HepG2 (cell line): ENCODE data around the gene ZNF132. TPM values are rescaled to one million over a fixed set of nuclear protein-coding genes. Genes with fewer than 3 reads are reported as not detected.

Experiments used
- ETV6 ChIP-seq: sonication (generic); formaldehyde crosslinking; conservative IDR thresholded peaks from 2 replicates; pipeline ENCODE4 v1.4.0; 2020; ENCODE audit warnings: missing genetic modification reagents
- FOXC1 ChIP-seq: sonication (generic); formaldehyde crosslinking; IDR thresholded peaks from 2 replicates; pipeline ENCODE4 v1.8.0; 2022; ENCODE audit warnings: mild to moderate bottlenecking, missing genetic modification reagents, borderline replicate concordance
- KLF9 ChIP-seq: IDR thresholded peaks from 2 replicates; pipeline ENCODE4 v1.6.1; 2016; ENCODE audit warnings: low read depth
- SNAPC2 ChIP-seq: sonication (generic); formaldehyde crosslinking; IDR thresholded peaks from 2 replicates; pipeline ENCODE4 v1.8.1; 2022; ENCODE audit warnings: mild to moderate bottlenecking, missing genetic modification reagents
- STAT6 ChIP-seq: sonication (generic); formaldehyde crosslinking; IDR thresholded peaks from 2 replicates; pipeline ENCODE4 v1.4.0; 2020; ENCODE audit warnings: missing genetic modification reagents, mild to moderate bottlenecking, borderline replicate concordance
- TEAD3 ChIP-seq: optimal IDR thresholded peaks from 2 replicates; pipeline ENCODE3; 2016; ENCODE audit warnings: borderline replicate concordance
- ZBTB7B ChIP-seq: sonication (generic); formaldehyde crosslinking; IDR thresholded peaks from 2 replicates; pipeline ENCODE4 v1.4.0; 2020; ENCODE audit warnings: missing genetic modification reagents
- ZNF263 ChIP-seq: sonication (generic); formaldehyde crosslinking; IDR thresholded peaks from 2 replicates; pipeline ENCODE4 v1.4.0; 2020; ENCODE audit warnings: missing genetic modification reagents
- ZNF326 ChIP-seq: sonication (generic); formaldehyde crosslinking; IDR thresholded peaks from 2 replicates; pipeline ENCODE4 v1.4.0; 2020; ENCODE audit warnings: missing genetic modification reagents, borderline replicate concordance
- ZNF33A ChIP-seq: sonication (generic); formaldehyde crosslinking; IDR thresholded peaks from 2 replicates; pipeline ENCODE4 v1.5.1; 2020; ENCODE audit warnings: missing genetic modification reagents, mild to moderate bottlenecking, moderate library complexity, borderline replicate concordance
- ZNF547 ChIP-seq: sonication (generic); formaldehyde crosslinking; IDR thresholded peaks from 2 replicates; pipeline ENCODE4 v1.5.1; 2020; ENCODE audit warnings: mild to moderate bottlenecking, missing genetic modification reagents
- ZNF567 ChIP-seq: sonication (generic); formaldehyde crosslinking; IDR thresholded peaks from 2 replicates; pipeline ENCODE4 v1.8.1; 2023; ENCODE audit warnings: mild to moderate bottlenecking, missing genetic modification reagents, borderline replicate concordance
- ZNF619 ChIP-seq: sonication (generic); formaldehyde crosslinking; IDR thresholded peaks from 2 replicates; pipeline ENCODE4 v1.4.0; 2020; ENCODE audit warnings: mild to moderate bottlenecking, missing genetic modification reagents
- ZNF660 ChIP-seq: sonication (generic); formaldehyde crosslinking; IDR thresholded peaks from 2 replicates; pipeline ENCODE4 v1.5.1; 2020; ENCODE audit warnings: mild to moderate bottlenecking, low read depth, missing genetic modification reagents, borderline replicate concordance
- polyA plus RNA-seq, 8 experiments: library from polyadenylated mRNA; depleted of rRNA in 3 of 8; stranded (reverse) in 7 of 8; unstranded in 1 of 8; fragments of >200 nt; fragmentation: Illumina TruSeq in 4 of 8; extraction: Trizol in 4 of 8; gene quantifications; 2 replicates each; pipeline versions ENCODE4 v1.2.1 to v1.2.3, GENCODE V29; 2011 to 2016; ENCODE audit warnings: low read depth in 4 of 8, missing spikeins in 1 of 8, mixed read lengths in 1 of 8; ENCODE audit not compliant: insufficient read depth in 1 of 8
- total RNA-seq, 5 experiments: library from RNA; depleted of rRNA; stranded (reverse); fragments of >200 nt; fragmentation: Illumina TruSeq; extraction: Trizol; gene quantifications; 2 replicates each; pipeline ENCODE4 v1.2.3, GENCODE V29; 2016; ENCODE audit warnings: low read depth in 1 of 5
- TF ChIP-seq, protein P1 (sequence below): sonication (generic); formaldehyde crosslinking; IDR thresholded peaks from 2 replicates; pipeline ENCODE4 v1.8.0; 2022; ENCODE audit warnings: missing genetic modification reagents, mild to moderate bottlenecking, borderline replicate concordance
- TF ChIP-seq, protein P2 (sequence below): sonication (generic); formaldehyde crosslinking; IDR thresholded peaks from 2 replicates; pipeline ENCODE4 v1.5.1; 2020; ENCODE audit warnings: missing genetic modification reagents, mild to moderate bottlenecking, borderline replicate concordance
- TF ChIP-seq, protein P3 (sequence below): sonication (generic); formaldehyde crosslinking; IDR thresholded peaks from 2 replicates; pipeline ENCODE4 v1.4.0; 2020; ENCODE audit warnings: mild to moderate bottlenecking, missing genetic modification reagents
- TF ChIP-seq, protein P4 (sequence below): conservative IDR thresholded peaks from 2 replicates; pipeline ENCODE4 v1.6.1; 2018; ENCODE audit warnings: missing genetic modification reagents
- TF ChIP-seq, protein P5 (sequence below): sonication (generic); formaldehyde crosslinking; IDR thresholded peaks from 2 replicates; pipeline ENCODE4 v1.5.1; 2020; ENCODE audit warnings: missing genetic modification reagents, mild to moderate bottlenecking, borderline replicate concordance

The ZNF132 gene
- total and polyA plus RNA-seq, 2 of the 13 experiments (the other 11 are each of a cell fraction or from before 2014, with no cell fraction given) = not detected

- no peak for TF ChIP-seq STAT6
- TF ChIP-seq ZNF619 (CRISPR knock-in tag) = no peak
- TF ChIP-seq, protein P1, sequence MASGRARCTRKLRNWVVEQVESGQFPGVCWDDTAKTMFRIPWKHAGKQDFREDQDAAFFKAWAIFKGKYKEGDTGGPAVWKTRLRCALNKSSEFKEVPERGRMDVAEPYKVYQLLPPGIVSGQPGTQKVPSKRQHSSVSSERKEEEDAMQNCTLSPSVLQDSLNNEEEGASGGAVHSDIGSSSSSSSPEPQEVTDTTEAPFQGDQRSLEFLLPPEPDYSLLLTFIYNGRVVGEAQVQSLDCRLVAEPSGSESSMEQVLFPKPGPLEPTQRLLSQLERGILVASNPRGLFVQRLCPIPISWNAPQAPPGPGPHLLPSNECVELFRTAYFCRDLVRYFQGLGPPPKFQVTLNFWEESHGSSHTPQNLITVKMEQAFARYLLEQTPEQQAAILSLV (CRISPR knock-in tag) = no peak
- no peak for TF ChIP-seq ZNF33A
- TF ChIP-seq, protein P2, sequence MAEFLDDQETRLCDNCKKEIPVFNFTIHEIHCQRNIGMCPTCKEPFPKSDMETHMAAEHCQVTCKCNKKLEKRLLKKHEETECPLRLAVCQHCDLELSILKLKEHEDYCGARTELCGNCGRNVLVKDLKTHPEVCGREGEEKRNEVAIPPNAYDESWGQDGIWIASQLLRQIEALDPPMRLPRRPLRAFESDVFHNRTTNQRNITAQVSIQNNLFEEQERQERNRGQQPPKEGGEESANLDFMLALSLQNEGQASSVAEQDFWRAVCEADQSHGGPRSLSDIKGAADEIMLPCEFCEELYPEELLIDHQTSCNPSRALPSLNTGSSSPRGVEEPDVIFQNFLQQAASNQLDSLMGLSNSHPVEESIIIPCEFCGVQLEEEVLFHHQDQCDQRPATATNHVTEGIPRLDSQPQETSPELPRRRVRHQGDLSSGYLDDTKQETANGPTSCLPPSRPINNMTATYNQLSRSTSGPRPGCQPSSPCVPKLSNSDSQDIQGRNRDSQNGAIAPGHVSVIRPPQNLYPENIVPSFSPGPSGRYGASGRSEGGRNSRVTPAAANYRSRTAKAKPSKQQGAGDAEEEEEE (CRISPR knock-in tag) = no peak
- TF ChIP-seq, protein P3, sequence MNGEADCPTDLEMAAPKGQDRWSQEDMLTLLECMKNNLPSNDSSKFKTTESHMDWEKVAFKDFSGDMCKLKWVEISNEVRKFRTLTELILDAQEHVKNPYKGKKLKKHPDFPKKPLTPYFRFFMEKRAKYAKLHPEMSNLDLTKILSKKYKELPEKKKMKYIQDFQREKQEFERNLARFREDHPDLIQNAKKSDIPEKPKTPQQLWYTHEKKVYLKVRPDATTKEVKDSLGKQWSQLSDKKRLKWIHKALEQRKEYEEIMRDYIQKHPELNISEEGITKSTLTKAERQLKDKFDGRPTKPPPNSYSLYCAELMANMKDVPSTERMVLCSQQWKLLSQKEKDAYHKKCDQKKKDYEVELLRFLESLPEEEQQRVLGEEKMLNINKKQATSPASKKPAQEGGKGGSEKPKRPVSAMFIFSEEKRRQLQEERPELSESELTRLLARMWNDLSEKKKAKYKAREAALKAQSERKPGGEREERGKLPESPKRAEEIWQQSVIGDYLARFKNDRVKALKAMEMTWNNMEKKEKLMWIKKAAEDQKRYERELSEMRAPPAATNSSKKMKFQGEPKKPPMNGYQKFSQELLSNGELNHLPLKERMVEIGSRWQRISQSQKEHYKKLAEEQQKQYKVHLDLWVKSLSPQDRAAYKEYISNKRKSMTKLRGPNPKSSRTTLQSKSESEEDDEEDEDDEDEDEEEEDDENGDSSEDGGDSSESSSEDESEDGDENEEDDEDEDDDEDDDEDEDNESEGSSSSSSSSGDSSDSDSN (CRISPR knock-in tag) = peak; percentile 13; the same call in 1 of the 2 replicates
- no peak for TF ChIP-seq ZNF547
- no peak for TF ChIP-seq ETV6 (CRISPR knock-in tag)
- peak; percentile 21 for TF ChIP-seq TEAD3
- no peak for TF ChIP-seq SNAPC2 (CRISPR knock-in tag)
- no peak for TF ChIP-seq KLF9 (CRISPR knock-in tag)
- TF ChIP-seq ZNF326 (CRISPR knock-in tag) = peak; percentile 39; the same call in 1 of the 2 replicates
- TF ChIP-seq ZNF660 (CRISPR knock-in tag) = no peak
- peak; percentile 11; the same call in 1 of the 2 replicates for TF ChIP-seq FOXC1 (CRISPR knock-in tag)
- TF ChIP-seq ZBTB7B (CRISPR knock-in tag) = peak; percentile 20; the same call in 1 of the 2 replicates
- 0 out of 2 replicates have a peak, but pooled peaks have one; percentile 30 for TF ChIP-seq ZNF567 (CRISPR knock-in tag)
- TF ChIP-seq, protein P4, sequence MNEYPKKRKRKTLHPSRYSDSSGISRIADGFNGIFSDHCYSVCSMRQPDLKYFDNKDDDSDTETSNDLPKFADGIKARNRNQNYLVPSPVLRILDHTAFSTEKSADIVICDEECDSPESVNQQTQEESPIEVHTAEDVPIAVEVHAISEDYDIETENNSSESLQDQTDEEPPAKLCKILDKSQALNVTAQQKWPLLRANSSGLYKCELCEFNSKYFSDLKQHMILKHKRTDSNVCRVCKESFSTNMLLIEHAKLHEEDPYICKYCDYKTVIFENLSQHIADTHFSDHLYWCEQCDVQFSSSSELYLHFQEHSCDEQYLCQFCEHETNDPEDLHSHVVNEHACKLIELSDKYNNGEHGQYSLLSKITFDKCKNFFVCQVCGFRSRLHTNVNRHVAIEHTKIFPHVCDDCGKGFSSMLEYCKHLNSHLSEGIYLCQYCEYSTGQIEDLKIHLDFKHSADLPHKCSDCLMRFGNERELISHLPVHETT (CRISPR knock-in tag) = no peak
- TF ChIP-seq, protein P5, sequence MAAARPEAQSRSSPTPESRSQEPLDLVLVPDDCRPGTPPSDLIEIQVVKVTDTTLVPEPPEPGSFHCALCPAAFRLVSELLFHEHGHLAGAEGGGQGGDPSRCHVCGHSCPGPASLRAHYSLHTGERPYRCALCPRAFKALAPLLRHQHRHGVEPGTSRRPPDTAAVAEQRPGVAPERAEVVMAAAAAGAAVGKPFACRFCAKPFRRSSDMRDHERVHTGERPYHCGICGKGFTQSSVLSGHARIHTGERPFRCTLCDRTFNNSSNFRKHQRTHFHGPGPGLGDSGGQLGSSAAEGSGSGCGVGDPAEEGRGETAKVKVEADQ = no peak
- peak; percentile 34; the same call in 1 of the 2 replicates for TF ChIP-seq ZNF263 (CRISPR knock-in tag)
Measured at GRCh38 chr19:58407658-58408151, 32.2 kb downstream of the ZNF132 start (continued).
